Neural cell (in vitro differentiated cells): ENCODE data around the gene PRODH2.

Experiments
- EP300 ChIP-seq: fragments of 450-650 bp; conservative IDR thresholded peaks from 2 replicates; pipeline ENCODE4 v1.6.1; 2014; ENCODE audit warnings: antibody characterized with exemption, mild to moderate bottlenecking, moderate library complexity; ENCODE audit not compliant: poor library complexity, severe bottlenecking
- EZH2 ChIP-seq: fragments of 200-600, 300-800 bp; shearing (Covaris generic), sonication (generic); IDR thresholded peaks from 2 replicates; pipeline ENCODE4 v1.6.1; 2014; ENCODE audit warnings: antibody characterized with exemption, low read length, borderline replicate concordance, mild to moderate bottlenecking; ENCODE audit not compliant: insufficient read depth, poor library complexity, severe bottlenecking
- MXI1 ChIP-seq: fragments of 450-650 bp; conservative IDR thresholded peaks from 2 replicates; pipeline ENCODE4 v1.6.1; 2014; ENCODE audit warnings: antibody characterized with exemption, mild to moderate bottlenecking; ENCODE audit not compliant: poor library complexity, severe bottlenecking
- POLR2AphosphoS5 ChIP-seq: IDR thresholded peaks from 2 replicates; pipeline ENCODE4 v1.6.1; 2012
- RAD21 ChIP-seq: fragments of 450-650 bp; conservative IDR thresholded peaks from 2 replicates; pipeline ENCODE4 v1.6.1; 2014; ENCODE audit warnings: antibody characterized with exemption, mild to moderate bottlenecking, moderate library complexity
- REST ChIP-seq: IDR thresholded peaks from 2 replicates; pipeline ENCODE4 v1.6.1; 2012; ENCODE audit warnings: borderline replicate concordance
- TF ChIP-seq, protein P1 (sequence below): fragments of 450-650 bp; IDR thresholded peaks from 2 replicates; pipeline ENCODE4 v1.5.1; 2014; ENCODE audit warnings: antibody characterized with exemption, mild to moderate bottlenecking, moderate library complexity; ENCODE audit not compliant: poor library complexity, severe bottlenecking

DNA sequence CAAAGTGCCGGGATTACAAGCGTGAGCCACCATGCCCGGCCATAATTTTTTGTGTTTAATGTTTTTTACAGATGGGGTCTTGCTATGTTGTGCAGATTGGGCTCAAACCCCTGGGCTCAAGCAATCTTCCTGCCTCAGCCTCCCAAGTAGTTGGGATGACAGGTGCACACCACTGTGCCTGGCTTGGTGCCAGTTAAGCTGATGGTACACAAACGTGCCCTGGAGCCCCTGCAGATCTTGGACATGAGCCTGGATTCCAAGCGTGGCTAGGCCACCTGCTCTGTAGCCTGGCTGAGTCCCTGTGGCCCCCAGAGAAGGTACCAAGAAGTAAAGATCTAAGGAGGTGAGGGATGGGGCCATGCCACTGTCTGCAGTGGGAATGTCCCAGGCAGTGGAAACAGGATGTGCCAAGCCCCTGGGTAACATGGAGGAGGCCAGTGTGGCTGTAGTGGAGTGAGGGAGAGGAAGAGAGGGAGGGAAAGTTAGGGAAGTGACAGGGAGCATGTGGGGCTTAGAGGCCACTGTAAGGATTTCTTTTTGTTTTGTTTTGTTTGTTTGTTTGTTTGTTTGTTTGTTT is 7.0 kb downstream of the PRODH2 start:
- TF ChIP-seq MXI1 (no peak), EZH2 (no peak), EP300 (no peak), REST (no peak), RAD21 (no peak), POLR2AphosphoS5 (no peak)
- TF ChIP-seq, protein P1, sequence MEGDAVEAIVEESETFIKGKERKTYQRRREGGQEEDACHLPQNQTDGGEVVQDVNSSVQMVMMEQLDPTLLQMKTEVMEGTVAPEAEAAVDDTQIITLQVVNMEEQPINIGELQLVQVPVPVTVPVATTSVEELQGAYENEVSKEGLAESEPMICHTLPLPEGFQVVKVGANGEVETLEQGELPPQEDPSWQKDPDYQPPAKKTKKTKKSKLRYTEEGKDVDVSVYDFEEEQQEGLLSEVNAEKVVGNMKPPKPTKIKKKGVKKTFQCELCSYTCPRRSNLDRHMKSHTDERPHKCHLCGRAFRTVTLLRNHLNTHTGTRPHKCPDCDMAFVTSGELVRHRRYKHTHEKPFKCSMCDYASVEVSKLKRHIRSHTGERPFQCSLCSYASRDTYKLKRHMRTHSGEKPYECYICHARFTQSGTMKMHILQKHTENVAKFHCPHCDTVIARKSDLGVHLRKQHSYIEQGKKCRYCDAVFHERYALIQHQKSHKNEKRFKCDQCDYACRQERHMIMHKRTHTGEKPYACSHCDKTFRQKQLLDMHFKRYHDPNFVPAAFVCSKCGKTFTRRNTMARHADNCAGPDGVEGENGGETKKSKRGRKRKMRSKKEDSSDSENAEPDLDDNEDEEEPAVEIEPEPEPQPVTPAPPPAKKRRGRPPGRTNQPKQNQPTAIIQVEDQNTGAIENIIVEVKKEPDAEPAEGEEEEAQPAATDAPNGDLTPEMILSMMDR, result no peak
